CD4-positive, alpha-beta T cell treated with Interleukin-15 for 4 hours (primary cell): Measurements from ENCODE around the gene EPHB2.

Experiments used
- DNase-seq: peaks from one replicate; pipeline ENCODE4 v3.0.0-alpha.2; 2020; ENCODE audit warnings: low spot score

The EPHB2 gene

DNA sequence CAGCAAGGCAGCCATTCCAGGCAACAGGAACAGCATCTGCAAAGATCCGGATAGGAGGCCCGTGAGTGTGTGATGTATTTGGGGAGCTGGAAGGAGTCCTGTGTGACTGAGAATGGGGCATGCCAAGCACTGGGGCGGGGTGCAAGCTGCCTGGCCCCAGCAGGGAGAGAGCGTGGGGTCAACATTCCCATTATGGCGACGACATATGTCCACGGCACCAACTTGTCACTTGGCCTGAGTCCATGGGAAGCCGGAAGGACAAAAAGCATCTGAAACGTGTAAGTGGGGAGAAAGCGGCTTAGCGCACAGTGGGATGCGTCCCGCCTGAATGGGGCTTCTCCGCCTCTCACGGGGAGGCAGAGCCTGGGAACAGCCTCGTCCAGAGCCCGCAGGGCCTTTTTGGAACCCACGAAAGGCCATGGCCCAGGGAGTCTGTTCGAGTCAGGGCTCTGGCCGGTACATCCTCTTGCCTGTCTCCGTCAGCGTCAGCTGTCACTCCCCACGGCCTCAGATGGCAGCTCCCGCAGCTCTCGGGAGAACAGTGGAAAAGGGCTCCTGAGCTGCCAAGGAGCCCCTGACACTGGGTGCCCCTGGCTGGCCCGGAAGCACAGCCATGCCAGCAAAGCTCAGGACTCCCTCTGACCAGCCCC lies 12.4 kb downstream of the EPHB2 start:
- no peak for DNase-seq

DNA sequence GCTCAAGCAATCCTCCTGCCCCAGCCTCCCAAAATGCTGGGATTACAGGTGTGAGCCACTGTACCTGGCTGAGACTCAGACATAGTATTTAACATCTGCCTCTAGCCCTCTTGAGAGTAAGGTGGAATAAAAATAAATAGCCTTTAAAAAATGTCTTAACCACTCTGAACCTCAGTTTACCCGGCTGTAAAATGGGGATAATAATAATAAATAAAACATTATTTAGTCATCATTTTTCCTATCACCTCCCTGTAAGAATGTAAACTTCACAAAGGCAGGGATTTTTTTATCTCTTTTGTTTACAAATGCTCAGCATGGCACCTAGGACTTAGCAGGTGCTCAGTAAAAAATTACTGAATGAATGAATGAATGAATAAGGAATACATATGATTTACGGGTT lies 17.2 kb downstream of the EPHB2 start:
- no peak for DNase-seq

DNA sequence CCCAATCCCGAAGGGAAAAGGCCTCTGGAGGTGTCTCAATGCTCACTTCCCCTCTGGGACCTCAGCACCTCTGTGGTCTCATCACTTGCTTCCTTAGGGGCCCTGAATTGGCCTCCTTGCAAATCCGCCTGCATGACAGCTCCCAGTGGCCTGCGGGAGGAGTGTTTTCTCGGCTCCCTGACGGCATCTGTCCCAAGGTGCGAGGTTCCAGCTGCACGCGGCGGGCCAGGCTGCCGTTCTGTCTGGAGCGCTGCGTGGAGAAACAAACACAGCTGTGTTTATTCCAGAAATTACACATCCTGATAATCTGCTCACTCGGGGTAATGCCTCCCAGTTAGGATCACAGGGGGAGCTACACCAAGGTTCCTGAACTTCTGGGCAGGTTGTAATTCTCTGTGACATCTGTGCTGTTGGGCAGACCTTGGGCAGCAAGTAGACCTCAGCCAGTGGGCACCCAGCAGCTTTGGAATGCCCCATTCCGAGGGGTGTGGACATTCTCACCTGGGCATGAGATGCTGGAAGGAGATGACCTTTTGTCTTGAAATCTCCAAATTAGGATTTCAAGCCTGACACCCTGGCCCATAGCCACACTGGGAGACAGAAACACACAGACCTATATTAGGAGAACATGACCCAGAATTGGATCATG lies 18.2 kb downstream of the EPHB2 start:
- no peak for DNase-seq

GRCh38 chr1:22729400-22729773 lies 18.7 kb downstream of the EPHB2 start:
- no peak for DNase-seq

GRCh38 chr1:22729912-22730311 lies 19.3 kb downstream of the EPHB2 start:
- no peak for DNase-seq

- no peak for DNase-seq
These were observed 21.5 kb downstream of the EPHB2 start for GRCh38 chr1:22731924-22732720.

DNA sequence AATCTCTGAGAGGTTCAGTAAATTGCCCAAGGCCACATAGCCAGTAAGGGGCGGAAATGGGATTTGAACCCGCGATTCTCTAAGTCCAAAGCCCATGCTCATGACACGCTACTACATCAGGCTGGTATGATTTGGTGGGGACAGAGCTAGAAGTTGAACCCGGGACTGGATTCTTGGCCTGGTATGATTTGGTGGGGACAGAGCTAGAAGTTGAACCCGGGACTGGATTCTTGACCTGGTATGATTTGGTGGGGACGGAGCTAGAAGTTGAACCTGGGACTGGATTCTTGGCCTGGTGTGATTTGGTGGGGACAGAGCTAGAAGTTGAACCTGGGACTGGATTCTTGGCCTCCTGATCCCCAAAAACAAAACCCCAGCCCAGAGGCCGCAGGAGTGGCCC lies 23.0 kb downstream of the EPHB2 start:
- no peak for DNase-seq

DNA sequence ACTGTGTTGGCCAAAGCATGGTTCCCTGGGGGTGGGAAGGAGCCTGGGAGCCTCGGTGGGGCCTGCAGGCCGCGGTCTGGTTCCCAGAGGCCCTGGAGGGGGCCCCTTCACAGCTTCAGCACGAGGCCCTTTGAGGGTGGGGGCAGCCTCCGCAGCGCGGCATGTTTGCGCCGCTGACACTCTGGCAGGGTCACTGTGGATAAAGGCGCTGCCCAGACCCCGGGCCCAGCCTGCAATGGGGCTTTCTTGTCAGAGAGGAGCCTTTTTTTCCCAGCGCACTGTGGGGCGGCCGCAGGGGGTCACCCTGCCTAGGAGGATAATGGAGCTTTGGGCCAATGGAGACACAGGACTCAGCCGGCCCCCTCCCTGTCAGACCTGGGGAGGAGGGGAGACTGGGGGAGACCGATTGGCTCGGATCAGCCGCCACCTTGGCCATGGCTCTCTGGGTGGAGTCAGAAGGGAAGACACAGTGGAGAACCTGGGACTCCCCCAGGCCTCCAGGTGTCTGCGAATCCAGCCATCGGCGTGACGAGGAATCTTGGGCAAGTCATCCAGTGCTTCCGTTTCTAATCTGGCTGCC lies 26.0 kb downstream of the EPHB2 start:
- no peak for DNase-seq

DNA sequence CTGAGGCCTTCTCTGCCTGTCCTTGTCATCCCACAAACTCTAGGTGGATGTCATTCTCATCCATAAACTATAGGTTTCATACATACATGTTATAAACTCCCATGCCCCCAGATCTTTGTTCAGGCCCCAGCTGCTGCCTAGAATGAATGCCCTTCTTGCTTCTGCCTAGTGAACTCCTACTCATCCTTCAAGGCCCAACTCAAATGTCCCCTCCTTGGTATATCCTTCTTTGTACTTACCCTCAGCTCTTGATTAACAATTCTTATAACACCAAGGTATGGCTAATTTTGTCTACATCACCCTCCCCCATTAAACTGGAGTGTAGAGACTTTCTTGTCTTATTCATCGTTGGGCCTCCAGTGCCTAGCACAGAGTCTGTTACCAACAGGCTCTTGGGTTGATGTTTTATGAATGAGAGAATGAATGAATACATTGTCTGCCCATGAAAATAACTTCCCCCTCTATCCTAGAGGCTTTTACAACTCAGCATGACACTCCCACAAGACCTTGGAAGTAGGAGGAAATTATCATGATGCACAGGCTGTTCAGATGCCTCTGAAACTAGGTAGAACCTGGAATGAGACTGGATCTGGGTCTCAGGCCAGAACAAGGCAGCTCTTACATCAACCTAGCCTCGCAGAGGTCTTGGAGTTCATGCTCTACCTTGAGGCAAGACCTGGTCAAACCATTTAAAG lies 26.9 kb downstream of the EPHB2 start:
- DNase-seq: no peak

DNA sequence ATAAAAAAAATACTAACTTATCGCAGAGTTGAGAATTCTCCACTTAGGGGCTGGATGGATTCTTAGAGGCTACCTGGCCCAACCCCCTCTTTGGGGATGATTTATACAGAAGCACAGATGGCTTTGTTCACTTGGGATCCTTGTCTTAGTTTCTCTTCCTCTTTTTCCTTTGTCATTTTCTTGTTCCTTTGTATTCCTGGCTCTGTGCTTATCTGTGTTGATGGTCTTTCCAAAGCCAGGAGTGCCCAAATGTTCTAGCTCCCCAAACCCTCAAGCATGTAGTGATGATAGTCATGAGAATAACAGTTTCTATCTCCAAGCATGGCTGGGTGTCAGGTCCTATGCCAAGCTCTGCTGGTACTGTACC lies 27.4 kb downstream of the EPHB2 start:
- no peak for DNase-seq

GRCh38 chr1:22738522-22738921 lies 27.9 kb downstream of the EPHB2 start:
- no peak for DNase-seq

DNA sequence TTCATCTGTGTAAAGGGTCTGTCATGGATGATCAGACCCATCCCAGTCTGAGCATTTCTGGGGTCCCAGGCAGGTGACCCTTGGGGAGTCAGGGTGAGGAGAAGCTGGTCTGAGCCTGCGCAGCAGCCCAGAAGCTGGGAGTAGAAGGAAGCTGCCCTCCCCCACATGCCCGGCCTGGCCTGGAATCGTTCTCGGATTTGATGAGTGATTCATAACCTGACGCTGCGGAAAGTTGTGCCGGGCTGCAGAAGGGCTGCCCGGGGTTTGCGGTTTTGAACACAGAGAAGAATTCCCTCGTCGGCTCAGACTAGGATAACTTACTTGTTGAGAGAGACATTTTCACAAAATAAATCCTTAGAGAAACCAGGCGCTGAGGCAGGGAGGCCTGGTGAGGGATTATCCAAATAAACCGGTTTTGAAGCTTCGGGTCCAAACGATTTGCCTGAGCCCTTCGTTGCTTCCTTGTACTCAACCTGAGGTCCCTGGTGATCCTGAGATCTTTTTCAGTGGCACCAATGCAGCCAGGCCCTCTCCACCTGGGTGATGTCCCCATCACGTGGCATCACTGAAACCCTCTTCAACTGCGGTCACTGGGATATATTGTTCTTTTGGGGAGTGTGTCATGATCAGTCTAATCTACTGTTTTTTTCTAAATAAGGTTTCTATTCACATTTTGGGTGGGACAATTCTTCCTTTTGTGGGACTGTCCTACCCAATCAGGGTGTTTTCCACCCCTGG lies 29.2 kb downstream of the EPHB2 start:
- DNase-seq: no peak

DNA sequence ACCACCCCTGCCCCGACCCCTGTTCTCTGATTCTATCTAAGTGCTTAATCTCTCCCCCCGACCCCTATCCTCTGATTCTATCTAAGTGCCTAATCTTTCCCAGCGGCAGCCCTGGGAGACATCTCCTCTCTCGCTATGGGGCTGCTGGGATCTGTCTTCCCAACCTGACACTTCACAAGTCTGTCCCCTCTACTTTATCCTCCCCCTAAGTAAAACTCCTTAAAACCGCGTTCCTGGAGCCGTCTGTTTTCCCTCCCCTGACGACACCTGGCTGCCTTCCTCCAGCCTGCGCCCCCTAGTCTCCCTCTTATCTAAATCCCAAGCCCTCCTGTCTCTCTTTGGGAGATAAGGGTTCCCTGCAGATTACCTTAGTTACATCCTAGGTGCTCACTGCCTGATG lies 30.5 kb downstream of the EPHB2 start:
- DNase-seq: no peak

GRCh38 chr1:22745669-22746585 lies 35.3 kb downstream of the EPHB2 start:
- no peak for DNase-seq

- DNase-seq: no peak
These were observed 36.5 kb downstream of the EPHB2 start for GRCh38 chr1:22747021-22747734.

GRCh38 chr1:22747735-22748073 lies 37.1 kb downstream of the EPHB2 start:
- DNase-seq: no peak

- DNase-seq: no peak
These were observed 38.9 kb downstream of the EPHB2 start for GRCh38 chr1:22749503-22749902.

GRCh38 chr1:22749919-22750684 lies 39.5 kb downstream of the EPHB2 start:
- DNase-seq: no peak

DNA sequence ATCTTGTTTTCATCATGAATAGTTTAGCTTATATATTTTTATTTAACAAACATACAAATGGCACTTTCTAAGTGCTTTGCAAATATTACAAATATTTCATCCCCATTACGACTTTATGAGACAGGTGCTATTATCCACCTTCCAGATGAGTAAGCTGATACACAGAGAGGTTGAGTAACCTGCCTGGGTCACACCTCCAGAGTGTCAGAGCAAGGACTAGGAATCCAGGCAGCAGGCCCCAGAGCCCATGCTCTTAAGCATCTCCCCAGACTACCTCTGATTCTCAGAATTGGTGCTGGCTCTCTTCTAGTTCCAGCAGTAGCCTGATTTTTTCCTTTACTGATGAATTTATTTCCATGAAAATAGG lies 40.0 kb downstream of the EPHB2 start:
- DNase-seq: no peak
